ENCODE measurements around the gene FOXP1. TPM values are rescaled to one million over a fixed set of nuclear protein-coding genes. Genes with fewer than 3 reads are reported as not detected.
A peak's percentile ranks its signal among the peaks of the same experiment; 100 is the strongest.

FOXP1 gene
- total and polyA plus RNA-seq, 2 of the 13 experiments (the other 11 are each of a cell fraction or from before 2014, with no cell fraction given), result 40.4 to 59.0 TPM

DNA sequence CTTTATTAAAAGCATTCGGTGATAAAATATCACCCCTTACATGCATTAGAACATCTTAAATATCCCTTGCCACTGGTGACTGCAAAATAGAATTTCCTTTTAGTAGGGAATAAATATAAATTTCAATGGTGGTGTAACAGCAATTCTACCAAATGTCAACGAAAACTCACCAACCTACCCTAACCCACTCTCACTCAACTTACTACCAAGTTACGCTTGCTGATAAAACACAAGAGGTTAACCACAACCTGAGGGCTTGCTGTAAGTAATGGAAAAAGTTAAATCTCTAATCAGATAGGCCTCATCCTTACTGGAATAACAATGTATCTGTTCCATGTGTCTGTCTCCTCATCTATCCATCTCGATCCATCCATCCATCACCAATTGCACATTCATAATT is 274.7 kb downstream of the FOXP1 start (continued):
- TF ChIP-seq ZNF501 (CRISPR knock-in tag; IDR thresholded peaks at IDR 0.05) (no peak), TRIM22 (IDR thresholded peaks at IDR 0.05) (no peak), RNF2 (conservative IDR thresholded peaks at IDR 0.05; ENCODE audit: low read depth) (no peak), MED8 (CRISPR knock-in tag; IDR thresholded peaks at IDR 0.05; ENCODE audit: insufficient replicate concordance) (no peak)
- TF ChIP-seq, protein P1, sequence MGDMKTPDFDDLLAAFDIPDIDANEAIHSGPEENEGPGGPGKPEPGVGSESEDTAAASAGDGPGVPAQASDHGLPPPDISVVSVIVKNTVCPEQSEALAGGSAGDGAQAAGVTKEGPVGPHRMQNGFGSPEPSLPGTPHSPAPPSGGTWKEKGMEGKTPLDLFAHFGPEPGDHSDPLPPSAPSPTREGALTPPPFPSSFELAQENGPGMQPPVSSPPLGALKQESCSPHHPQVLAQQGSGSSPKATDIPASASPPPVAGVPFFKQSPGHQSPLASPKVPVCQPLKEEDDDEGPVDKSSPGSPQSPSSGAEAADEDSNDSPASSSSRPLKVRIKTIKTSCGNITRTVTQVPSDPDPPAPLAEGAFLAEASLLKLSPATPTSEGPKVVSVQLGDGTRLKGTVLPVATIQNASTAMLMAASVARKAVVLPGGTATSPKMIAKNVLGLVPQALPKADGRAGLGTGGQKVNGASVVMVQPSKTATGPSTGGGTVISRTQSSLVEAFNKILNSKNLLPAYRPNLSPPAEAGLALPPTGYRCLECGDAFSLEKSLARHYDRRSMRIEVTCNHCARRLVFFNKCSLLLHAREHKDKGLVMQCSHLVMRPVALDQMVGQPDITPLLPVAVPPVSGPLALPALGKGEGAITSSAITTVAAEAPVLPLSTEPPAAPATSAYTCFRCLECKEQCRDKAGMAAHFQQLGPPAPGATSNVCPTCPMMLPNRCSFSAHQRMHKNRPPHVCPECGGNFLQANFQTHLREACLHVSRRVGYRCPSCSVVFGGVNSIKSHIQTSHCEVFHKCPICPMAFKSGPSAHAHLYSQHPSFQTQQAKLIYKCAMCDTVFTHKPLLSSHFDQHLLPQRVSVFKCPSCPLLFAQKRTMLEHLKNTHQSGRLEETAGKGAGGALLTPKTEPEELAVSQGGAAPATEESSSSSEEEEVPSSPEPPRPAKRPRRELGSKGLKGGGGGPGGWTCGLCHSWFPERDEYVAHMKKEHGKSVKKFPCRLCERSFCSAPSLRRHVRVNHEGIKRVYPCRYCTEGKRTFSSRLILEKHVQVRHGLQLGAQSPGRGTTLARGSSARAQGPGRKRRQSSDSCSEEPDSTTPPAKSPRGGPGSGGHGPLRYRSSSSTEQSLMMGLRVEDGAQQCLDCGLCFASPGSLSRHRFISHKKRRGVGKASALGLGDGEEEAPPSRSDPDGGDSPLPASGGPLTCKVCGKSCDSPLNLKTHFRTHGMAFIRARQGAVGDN (CRISPR knock-in tag; IDR thresholded peaks at IDR 0.05), result no peak

GRCh38 chr3:71307991-71308697 is 275.4 kb downstream of the FOXP1 start:
- no peak overlapping the region for H3K27ac ChIP-seq (ENCODE audit: extremely low read length, insufficient read depth, low read length)
- BruUV-seq (replicated peaks), result no TSS peak
- intact Hi-C loops (cut with micrococcal nuclease; ENCODE audit: unreplicated experiment), result loop anchor here (5.0 kb wide), 1 partner anchor 274 kb away; the partner anchor contains the start of gene FOXP1
- TF ChIP-seq ATF5 (CRISPR knock-in tag; IDR thresholded peaks at IDR 0.05; ENCODE audit: low read depth), result no peak
- TF ChIP-seq SOX6 (IDR thresholded peaks at IDR 0.05), result no peak
- TF ChIP-seq SOX6 (CRISPR knock-in tag; IDR thresholded peaks at IDR 0.05), result peak; percentile 38
- TF ChIP-seq ZNF720 (CRISPR knock-in tag; IDR thresholded peaks at IDR 0.05), result no peak
- peak; percentile 51; the same call in 1 of the 2 replicates for TF ChIP-seq ZBTB33 (CRISPR knock-in tag; IDR thresholded peaks at IDR 0.05)
- TF ChIP-seq FOXP1 (IDR thresholded peaks at IDR 0.05), result no peak
- TF ChIP-seq FOXP1 (CRISPR knock-in tag; IDR thresholded peaks at IDR 0.05), result no peak
- TF ChIP-seq RFXANK (CRISPR knock-in tag; IDR thresholded peaks at IDR 0.05), result no peak
- TF ChIP-seq, protein P2, sequence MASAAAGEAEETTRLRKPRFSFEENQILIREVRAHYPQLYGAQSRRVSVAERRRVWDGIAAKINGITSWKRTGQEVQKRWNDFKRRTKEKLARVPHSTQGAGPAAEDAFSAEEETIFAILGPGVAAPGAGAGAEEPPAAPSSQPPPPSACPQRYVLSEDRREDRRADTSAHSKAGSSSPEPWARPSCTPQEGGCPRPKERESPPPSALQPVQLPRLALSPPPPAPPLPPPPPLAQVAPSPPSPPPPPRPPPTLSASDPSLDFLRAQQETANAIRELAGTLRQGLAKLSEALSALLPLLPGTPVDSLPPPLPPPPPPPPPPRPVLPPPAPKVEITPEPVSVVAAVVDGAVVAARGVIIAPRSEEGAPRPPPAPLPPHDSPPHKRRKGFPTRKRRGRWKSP (CRISPR knock-in tag; IDR thresholded peaks at IDR 0.05), result no peak

More at GRCh38 chr3:71307991-71308697, 275.4 kb downstream of the FOXP1 start:
- FAIRE-seq (no peak), DNase-seq (ENCODE audit: low spot score) (no peak), ATAC-seq (no peak)
- H3K79me2 ChIP-seq (ENCODE audit: insufficient read depth, low read length), result peaks cover 27% of the 10 kb centered on the region
- WGBS (ENCODE audit: low lambda C conversion rate), result 91% methylated on average over 17 of the region's 17 CpGs
- H3K36me3 ChIP-seq (replicated peaks in 1 of 2; ENCODE audit: control insufficient read depth in 1 of 2, insufficient read depth in 2 of 2, low read length in 2 of 2), result peaks cover 1 to 12% of the 10 kb centered on the region in 2 experiments; a peak in 1 of 5 replicates
- H3K27me3 ChIP-seq (ENCODE audit: control insufficient read depth in 1 of 2, insufficient read depth in 2 of 2, low read length in 2 of 2), result no peaks in the 10 kb centered on the region
- in situ Hi-C loops (cut with HindIII; ENCODE audit: extremely low pct_ligation_motif_present, low pct_unique_long_range_greater_than_20kb), result loop anchor here (5.0 kb wide), 1 partner anchor 274 kb away; the partner anchor contains the start of gene FOXP1
- ChIA-PET CTCF (ENCODE audit: low intra/inter-chr PET ratio, low total read pairs) (no interaction called here), POLR2A (interaction anchor here (0.6 kb wide), 1 partner anchor 196 kb away, joined by 4 read pairs; no protein-coding TSS in a partner anchor)
- no peak overlapping the region for H2AFZ ChIP-seq (ENCODE audit: low read length)
- H3K4me1 ChIP-seq (ENCODE audit: insufficient read depth, low read length), result peaks cover 49% of the 10 kb centered on the region
- H3K4me2 ChIP-seq (ENCODE audit: low read depth, low read length), result no peak overlapping the region
- H4K20me1 ChIP-seq (ENCODE audit: insufficient read depth, low read length), result no peaks in the 10 kb centered on the region
- H3K9me3 ChIP-seq (ENCODE audit: low read length), result no peaks in the 10 kb centered on the region
- H3K4me3 ChIP-seq (replicated peaks in 1 of 3; ENCODE audit: insufficient read depth in 1 of 3, low read depth in 2 of 3, low read length in 3 of 3), result no peak overlapping the region
- no peak overlapping the region for H3K9ac ChIP-seq (ENCODE audit: insufficient read depth, low read depth, low read length)
